AG09309 (cell line): Measurements from ENCODE around the gene PDK1.

Experiments
- DNase-seq: peaks from one replicate; pipeline ENCODE4 v3.0.0-alpha.2; 2010; ENCODE audit warnings: low read depth
- H3K4me3 ChIP-seq: 2 replicates; pipeline ENCODE4 v1.5.1; 2011; ENCODE audit warnings: mild to moderate bottlenecking, low read depth, low read length, moderate library complexity; ENCODE audit not compliant: control insufficient read depth
- CTCF ChIP-seq: IDR thresholded peaks from 2 replicates; pipeline ENCODE4 v1.5.1; 2011; ENCODE audit warnings: mild to moderate bottlenecking, low read depth, low read length, inconsistent platforms; ENCODE audit not compliant: insufficient read depth, control insufficient read depth; ENCODE audit errors: missing control alignments

PDK1 gene

GRCh38 chr2:172551271-172551670 lies 4.6 kb upstream of the PDK1 start:
- no peak for DNase-seq

GRCh38 chr2:172552547-172553291 lies 3.2 kb upstream of the PDK1 start:
- no peak overlapping the region for H3K4me3 ChIP-seq
- DNase-seq = peak; percentile 67
- TF ChIP-seq CTCF = no peak

More at GRCh38 chr2:172551271-172551670, 4.6 kb upstream of the PDK1 start:
- no peak for TF ChIP-seq CTCF
- H3K4me3 ChIP-seq = no peak overlapping the region

GRCh38 chr2:172554352-172555271 lies 1.3 kb upstream of the PDK1 start:
- DNase-seq = no peak
- H3K4me3 ChIP-seq = no peak overlapping the region; the same call in 1 of the 2 replicates
- no peak for TF ChIP-seq CTCF

- H3K4me3 ChIP-seq = peak overlapping the region; percentile 66
- DNase-seq = no peak
- no peak for TF ChIP-seq CTCF
Measured at GRCh38 chr2:172555272-172555521, 693 bp upstream of the PDK1 start.

GRCh38 chr2:172556284-172557033 lies 569 bp downstream of the PDK1 start:
- TF ChIP-seq CTCF = no peak
- DNase-seq = peak; percentile 47

GRCh38 chr2:172558372-172558771 lies 2.5 kb downstream of the PDK1 start:
- no peak for TF ChIP-seq CTCF
- no peak overlapping the region for H3K4me3 ChIP-seq
- DNase-seq = no peak

More at GRCh38 chr2:172556284-172557033, 569 bp downstream of the PDK1 start:
- H3K4me3 ChIP-seq = peak overlapping the region; percentile 66
